ENCODE measurements around the gene MRPL53.

DNA sequence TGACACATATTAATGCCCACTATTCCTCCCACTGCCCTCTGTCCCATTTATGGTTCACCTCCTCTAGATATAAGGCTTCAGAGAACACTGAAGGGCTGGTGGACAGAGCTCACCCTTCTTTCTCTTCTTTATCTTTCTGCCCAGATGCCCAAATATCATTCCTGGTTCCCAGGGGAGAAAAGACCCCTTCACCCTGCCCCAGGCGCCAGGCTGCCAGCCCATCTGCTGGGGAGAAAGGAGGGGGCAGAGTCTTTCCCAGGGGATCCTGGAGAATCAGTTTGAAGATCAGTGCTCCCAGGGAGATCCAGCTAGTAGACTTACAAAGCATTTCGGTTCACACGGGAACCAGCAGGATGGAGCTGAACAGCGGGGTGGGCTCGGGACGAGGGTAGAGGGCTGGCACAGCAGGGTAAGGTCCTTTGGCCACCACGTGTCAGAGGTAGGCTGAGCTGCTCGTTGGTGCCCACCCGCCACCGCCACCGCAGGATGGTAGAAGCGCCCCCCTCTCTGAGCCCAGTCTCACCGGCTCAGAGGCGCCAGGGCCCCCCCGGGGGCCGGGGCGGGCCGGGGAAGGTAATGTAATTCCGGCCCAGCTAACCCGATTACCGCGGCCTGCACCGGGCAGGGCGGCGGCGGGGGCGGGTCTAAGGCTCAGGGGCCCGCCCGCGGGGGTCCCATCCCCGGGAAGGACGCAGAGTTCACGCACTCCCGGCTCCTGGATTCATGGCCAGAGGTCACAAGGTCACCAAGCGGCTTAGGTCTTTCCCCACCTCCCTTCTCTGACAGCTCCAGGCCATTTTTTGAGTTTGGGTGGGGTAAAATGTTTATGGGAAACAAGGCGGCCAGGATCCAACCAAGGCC lies 40.5 kb upstream of the MRPL53 start:
- TF ChIP-seq MAFK (IDR thresholded peaks at IDR 0.05; ENCODE audit: low read length), result no peak
- no peak for TF ChIP-seq ZNF431 (CRISPR knock-in tag; IDR thresholded peaks at IDR 0.05)
- TF ChIP-seq ETV6 (IDR thresholded peaks at IDR 0.05; ENCODE audit: borderline replicate concordance in 1 of 2, low read depth in 2 of 2, low read length in 1 of 2), result no peak
- TF ChIP-seq ETV6 (CRISPR knock-in tag; IDR thresholded peaks at IDR 0.05; ENCODE audit: borderline replicate concordance), result no peak
- TF ChIP-seq CTCF (IDR thresholded peaks at IDR 0.05 in 2 of 3, conservative IDR thresholded peaks at IDR 0.05 in 1 of 3; ENCODE audit: insufficient read depth in 2 of 3, low read depth in 1 of 3, low read length in 3 of 3), result no peak
- no peak for TF ChIP-seq TARDBP (IDR thresholded peaks at IDR 0.05)
- no peak for TF ChIP-seq GABPA (tag; conservative IDR thresholded peaks at IDR 0.05; ENCODE audit: low read depth)
- TF ChIP-seq JUND (IDR thresholded peaks at IDR 0.05; ENCODE audit: borderline replicate concordance, low read depth, low read length), result no peak
- TF ChIP-seq JUND (tag; IDR thresholded peaks at IDR 0.05; ENCODE audit: borderline replicate concordance, low read depth, low read length), result no peak
- no peak for TF ChIP-seq HIVEP1 (CRISPR knock-in tag; IDR thresholded peaks at IDR 0.05)
- TF ChIP-seq, protein P1, sequence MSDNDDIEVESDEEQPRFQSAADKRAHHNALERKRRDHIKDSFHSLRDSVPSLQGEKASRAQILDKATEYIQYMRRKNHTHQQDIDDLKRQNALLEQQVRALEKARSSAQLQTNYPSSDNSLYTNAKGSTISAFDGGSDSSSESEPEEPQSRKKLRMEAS (CRISPR knock-in tag; IDR thresholded peaks at IDR 0.05), result no peak
